GM06990 (cell line): Measurements from ENCODE around the gene ZNF536.

ENCODE experiments used
- DNase-seq: peaks from one replicate; pipeline ENCODE4 v3.0.0-alpha.2; 2011; ENCODE audit not compliant: insufficient read length; ENCODE audit errors: extremely low read depth
- H3K27me3 ChIP-seq: replicated peaks from 2 replicates; pipeline ENCODE4 v1.6.0; 2011; ENCODE audit warnings: low read length; ENCODE audit not compliant: control insufficient read depth, insufficient read depth
- H3K36me3 ChIP-seq: 2 replicates; pipeline ENCODE4 v1.5.1; 2011; ENCODE audit warnings: low read length; ENCODE audit not compliant: control insufficient read depth, insufficient read depth
- H3K4me3 ChIP-seq: replicated peaks from 2 replicates; pipeline ENCODE4 v1.5.1; 2011; ENCODE audit warnings: low read depth, mild to moderate bottlenecking, control low read depth, low read length
- TF ChIP-seq, protein P1 (sequence below): IDR thresholded peaks from 2 replicates; pipeline ENCODE4 v1.5.1; 2011; ENCODE audit warnings: low read length, control low read depth, mild to moderate bottlenecking, inconsistent platforms; ENCODE audit not compliant: insufficient read depth, poor library complexity, severe bottlenecking

The ZNF536 gene

DNA sequence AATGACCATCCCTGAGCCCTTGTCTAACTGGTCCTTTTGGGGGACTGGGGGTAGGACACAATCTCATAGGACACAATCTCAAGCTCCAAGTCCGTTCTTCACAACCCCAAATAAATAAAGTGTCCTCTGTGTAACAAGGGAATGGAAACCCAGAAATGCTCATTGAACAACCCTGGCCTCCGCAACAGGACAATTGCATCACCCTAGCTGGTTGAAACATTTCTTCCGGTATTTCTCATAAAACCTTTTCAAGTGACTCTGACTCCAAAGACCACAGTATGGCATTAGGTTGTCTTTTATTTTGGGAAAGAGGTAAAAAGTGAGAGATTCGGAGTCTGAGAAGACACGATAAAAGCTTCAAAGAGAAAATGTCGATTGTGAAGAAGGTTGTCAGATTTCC, 186.6 kb downstream of the ZNF536 start:
- no peaks in the 10 kb centered on the region for H3K36me3 ChIP-seq
- H3K27me3 ChIP-seq, result no peaks in the 10 kb centered on the region
- no peak overlapping the region for H3K4me3 ChIP-seq
- TF ChIP-seq, protein P1, sequence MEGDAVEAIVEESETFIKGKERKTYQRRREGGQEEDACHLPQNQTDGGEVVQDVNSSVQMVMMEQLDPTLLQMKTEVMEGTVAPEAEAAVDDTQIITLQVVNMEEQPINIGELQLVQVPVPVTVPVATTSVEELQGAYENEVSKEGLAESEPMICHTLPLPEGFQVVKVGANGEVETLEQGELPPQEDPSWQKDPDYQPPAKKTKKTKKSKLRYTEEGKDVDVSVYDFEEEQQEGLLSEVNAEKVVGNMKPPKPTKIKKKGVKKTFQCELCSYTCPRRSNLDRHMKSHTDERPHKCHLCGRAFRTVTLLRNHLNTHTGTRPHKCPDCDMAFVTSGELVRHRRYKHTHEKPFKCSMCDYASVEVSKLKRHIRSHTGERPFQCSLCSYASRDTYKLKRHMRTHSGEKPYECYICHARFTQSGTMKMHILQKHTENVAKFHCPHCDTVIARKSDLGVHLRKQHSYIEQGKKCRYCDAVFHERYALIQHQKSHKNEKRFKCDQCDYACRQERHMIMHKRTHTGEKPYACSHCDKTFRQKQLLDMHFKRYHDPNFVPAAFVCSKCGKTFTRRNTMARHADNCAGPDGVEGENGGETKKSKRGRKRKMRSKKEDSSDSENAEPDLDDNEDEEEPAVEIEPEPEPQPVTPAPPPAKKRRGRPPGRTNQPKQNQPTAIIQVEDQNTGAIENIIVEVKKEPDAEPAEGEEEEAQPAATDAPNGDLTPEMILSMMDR, result no peak
- no peak for DNase-seq

DNA sequence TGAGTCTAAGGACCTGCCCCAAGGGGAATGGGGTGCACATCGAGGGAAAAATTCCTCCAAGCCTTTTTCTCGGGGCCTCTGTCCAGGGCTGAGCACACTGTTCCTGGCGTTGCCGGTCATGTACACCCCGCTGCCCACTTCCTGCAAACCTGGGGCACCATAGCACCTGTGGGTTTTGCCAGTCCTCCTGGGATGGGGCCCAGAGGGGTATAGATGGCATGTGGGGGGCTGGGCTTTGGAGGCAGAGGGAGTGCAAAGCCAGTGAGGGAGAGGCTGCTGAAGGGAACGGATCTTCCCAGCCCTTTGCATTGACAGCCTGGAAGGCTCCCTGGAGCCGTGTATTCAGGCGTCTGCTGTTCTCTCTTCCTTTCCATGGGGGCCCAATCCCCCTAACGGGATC, 187.3 kb downstream of the ZNF536 start:
- Histone ChIP-seq H3K4me3 (no peak overlapping the region), H3K36me3 (no peaks in the 10 kb centered on the region), H3K27me3 (no peaks in the 10 kb centered on the region)
- DNase-seq, result no peak
- TF ChIP-seq, protein P1, result no peak

- H3K4me3 ChIP-seq, result no peak overlapping the region
- TF ChIP-seq, protein P1, result no peak
- no peaks in the 10 kb centered on the region for H3K27me3 ChIP-seq
- no peaks in the 10 kb centered on the region for H3K36me3 ChIP-seq
- DNase-seq, result no peak
These were observed 190.8 kb downstream of the ZNF536 start for GRCh38 chr19:30562981-30563380.

DNA sequence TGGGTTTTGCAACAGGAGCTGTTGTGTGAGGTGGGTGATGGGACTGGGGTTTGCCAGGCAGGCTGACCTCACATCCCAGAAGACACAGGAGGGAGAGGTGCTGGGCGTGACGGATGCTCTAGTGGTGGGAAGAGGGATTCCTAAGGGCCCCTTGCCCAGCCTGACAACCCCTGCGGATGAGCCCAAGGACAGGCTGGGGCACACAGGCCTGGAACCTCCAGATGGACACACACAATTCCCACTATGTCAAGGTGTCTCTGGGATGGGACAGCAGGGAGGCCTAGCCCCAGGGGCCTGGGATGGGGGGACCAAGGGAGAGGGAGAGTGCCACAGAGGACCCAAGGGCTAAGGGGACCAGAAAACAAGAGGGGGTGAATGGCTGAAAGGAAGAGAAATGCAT, 191.5 kb downstream of the ZNF536 start:
- H3K4me3 ChIP-seq, result no peak overlapping the region
- TF ChIP-seq, protein P1, result no peak
- H3K27me3 ChIP-seq, result no peaks in the 10 kb centered on the region
- no peak for DNase-seq
- H3K36me3 ChIP-seq, result no peaks in the 10 kb centered on the region

DNA sequence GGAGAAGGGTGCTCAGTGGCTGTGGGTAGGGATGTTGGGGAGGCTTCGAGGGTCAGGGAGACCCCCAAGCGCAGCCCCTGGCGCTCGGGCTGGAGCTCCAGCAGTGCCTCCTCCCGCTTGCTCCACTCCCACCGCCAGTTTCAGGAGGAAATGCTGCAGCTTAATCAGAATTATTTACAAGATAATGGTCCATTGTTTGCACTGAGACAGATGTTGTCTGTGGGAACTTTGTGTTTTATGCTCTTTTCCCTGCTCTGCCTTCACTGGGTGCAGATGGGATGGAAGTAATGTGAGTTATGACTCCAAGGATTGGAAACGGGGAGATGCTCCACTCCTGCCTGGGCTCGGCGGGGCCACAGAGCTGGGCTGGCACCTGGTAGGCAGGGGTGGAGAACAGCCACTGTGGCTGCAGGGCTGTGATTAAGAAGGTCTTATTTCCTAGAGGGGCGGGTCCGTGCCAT, 192.4 kb downstream of the ZNF536 start:
- Histone ChIP-seq H3K27me3 (no peaks in the 10 kb centered on the region), H3K36me3 (no peaks in the 10 kb centered on the region), H3K4me3 (no peak overlapping the region)
- TF ChIP-seq, protein P1, result no peak
- DNase-seq, result no peak

GRCh38 chr19:30565636-30566035, 193.5 kb downstream of the ZNF536 start:
- TF ChIP-seq, protein P1, result no peak
- Histone ChIP-seq H3K36me3 (no peaks in the 10 kb centered on the region), H3K4me3 (no peak overlapping the region), H3K27me3 (no peaks in the 10 kb centered on the region)
- no peak for DNase-seq
